ENCODE data around the gene NCK2. TPM values are rescaled to one million over a fixed set of nuclear protein-coding genes. Genes with fewer than 3 reads are reported as not detected.

The NCK2 gene
- total and polyA plus RNA-seq, 2 of the 4 experiments (the other 2 are of a cell fraction) = 15.8 to 22.2 TPM

DNA sequence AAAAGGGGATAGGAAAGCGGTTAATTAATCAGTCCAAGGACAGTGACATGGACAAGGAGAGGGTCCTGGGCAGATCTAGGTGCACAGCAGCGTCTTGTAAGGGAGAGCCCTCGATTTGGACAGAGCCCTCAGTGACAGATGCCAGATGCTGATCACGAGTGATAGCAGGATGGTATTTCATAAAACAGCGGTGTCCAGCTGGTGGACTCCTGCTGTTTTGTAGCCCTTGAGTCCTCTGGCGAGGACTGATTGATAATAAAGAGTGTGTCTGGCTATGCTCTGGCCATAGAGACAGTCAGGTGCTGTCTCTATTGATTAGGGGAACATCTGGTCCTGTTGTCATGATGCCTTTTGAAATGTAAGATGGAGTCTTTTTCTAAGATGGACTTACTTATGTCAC, 180.7 kb downstream of the NCK2 start:
- no peak overlapping the region for H3K4me3 ChIP-seq (ENCODE audit: insufficient read depth, low read depth, low read length)
- no peak overlapping the region for H3K9ac ChIP-seq (ENCODE audit: low read depth, low read length)
- H3K4ac ChIP-seq (ENCODE audit: low read depth, low read length) = no peak overlapping the region
- H2BK15ac ChIP-seq (ENCODE audit: low read depth, low read length) = no peak overlapping the region
- POLR2A ChIA-PET (ENCODE audit: unreplicated experiment) = no interaction called here
- H3K79me1 ChIP-seq (ENCODE audit: low read depth in 1 of 2, low read length in 2 of 2) = no peaks in the 10 kb centered on the region
- H2AFZ ChIP-seq (replicated peaks; ENCODE audit: low read length, poor library complexity) = no peak overlapping the region
- no peak overlapping the region for H3K18ac ChIP-seq (ENCODE audit: low read depth, low read length)
- no peak overlapping the region for H3K23ac ChIP-seq (ENCODE audit: low read depth, low read length)
- peaks cover 26% of the 10 kb centered on the region for H3K27me3 ChIP-seq (ENCODE audit: control insufficient read depth, insufficient read depth, low read length)
- H3K4me1 ChIP-seq (ENCODE audit: control insufficient read depth, insufficient read depth, low read length) = no peaks in the 10 kb centered on the region
- in situ Hi-C loops (cut with MboI; ENCODE audit: low sequenced_read_pairs) (no loop called here), dilution Hi-C loops (cut with HindIII; ENCODE audit: low sequenced_read_pairs, unreplicated experiment) (no loop called here), intact Hi-C loops (cut with micrococcal nuclease) (no loop called here)
- H3K4me2 ChIP-seq (ENCODE audit: low read depth, low read length) = no peak overlapping the region
- no peak overlapping the region for H2AK5ac ChIP-seq (ENCODE audit: low read depth, low read length)
- H3K14ac ChIP-seq (replicated peaks; ENCODE audit: low read depth, low read length) = no peak overlapping the region
- TF ChIP-seq BHLHE40 (IDR thresholded peaks at IDR 0.05; ENCODE audit: low read depth, low read length) (no peak), POLR2A (IDR thresholded peaks at IDR 0.05; ENCODE audit: low read depth, low read length) (no peak), ELK1 (IDR thresholded peaks at IDR 0.05; ENCODE audit: borderline replicate concordance, low read depth, low read length) (no peak), MAZ (IDR thresholded peaks at IDR 0.05; ENCODE audit: borderline replicate concordance, low read depth, low read length) (no peak), MXI1 (IDR thresholded peaks at IDR 0.05; ENCODE audit: borderline replicate concordance, low read depth, low read length) (no peak), CTCF (conservative IDR thresholded peaks at IDR 0.05; ENCODE audit: low read depth, low read length) (no peak), NFE2L2 (IDR thresholded peaks at IDR 0.05; ENCODE audit: low read depth, low read length) (no peak), USF2 (IDR thresholded peaks at IDR 0.05; ENCODE audit: low read depth, low read length) (no peak)
- H2BK120ac ChIP-seq (ENCODE audit: low read depth, low read length) = no peak overlapping the region
- DNase-seq (no peak), ATAC-seq (ENCODE audit: low read depth) (no peak)
- H3K56ac ChIP-seq (ENCODE audit: extremely low read depth, insufficient read depth, low read length) = no peak overlapping the region
- H4K91ac ChIP-seq (ENCODE audit: insufficient read depth, low read depth, low read length) = no peak overlapping the region
- no peak overlapping the region for H4K5ac ChIP-seq (ENCODE audit: low read depth, low read length)
- H2BK20ac ChIP-seq (ENCODE audit: low read depth, low read length) = no peak overlapping the region
- no peaks in the 10 kb centered on the region for H3K9me3 ChIP-seq (ENCODE audit: control insufficient read depth, insufficient read depth, low read length)
- BruUV-seq (replicated peaks) = no TSS peak
- H3K9me1 ChIP-seq (ENCODE audit: insufficient read depth, low read length) = no peaks in the 10 kb centered on the region
- no peak overlapping the region for H2AK9ac ChIP-seq (replicated peaks; ENCODE audit: low read depth, low read length, poor library complexity)
- H3K36me3 ChIP-seq (ENCODE audit: control insufficient read depth, insufficient read depth, low read length) = no peaks in the 10 kb centered on the region
- no peaks in the 10 kb centered on the region for H4K20me1 ChIP-seq (ENCODE audit: insufficient read depth, low read length)
- WGBS, 2 experiments (ENCODE audit: extremely low coverage in 2 of 2, insufficient read length in 1 of 2) = 50% methylated on average over 1 of the region's 6 CpGs; no CpG with 5 or more reads in 1 of the 2 experiments
- H2BK5ac ChIP-seq (ENCODE audit: low read depth, low read length, poor library complexity, severe bottlenecking) = no peak overlapping the region
- H3K27ac ChIP-seq (ENCODE audit: insufficient read depth, low read length) = no peak overlapping the region
- CTCF ChIA-PET = no interaction called here
- no peak overlapping the region for H4K8ac ChIP-seq (ENCODE audit: low read depth in 2 of 2, low read length in 2 of 2)

Measured in IMR-90 (cell line).